Spleen (tissue), 11 donors: Measurements from ENCODE around the gene DCUN1D4. TPM values are rescaled to one million over a fixed set of nuclear protein-coding genes. Genes with fewer than 3 reads are reported as not detected.

Source experiments
- DNase-seq: peaks from one replicate; pipeline ENCODE4 v3.0.0-alpha.2; 2020
- H3K27ac ChIP-seq, 8 donors: fragments of 200-600 bp; sonication (generic) in 7 of 8; 1 replicate in 4 of 8; 2 replicates in 4 of 8; pipeline versions ENCODE4 v1.5.0 to v1.8.0; 2016 to 2021; ENCODE audit warnings: inconsistent platforms in 4 of 8, mild to moderate bottlenecking in 4 of 8, moderate library complexity in 1 of 8
- H3K27me3 ChIP-seq, 7 donors: fragments of 200-600 bp; sonication (generic) in 6 of 7; replicated peaks in 1 of 7; 1 replicate in 4 of 7; 2 replicates in 3 of 7; pipeline versions ENCODE4 v1.5.0 to v1.8.0; 2016 to 2021; ENCODE audit warnings: inconsistent platforms in 3 of 7, mild to moderate bottlenecking in 1 of 7
- H3K36me3 ChIP-seq, 6 donors: fragments of 200-600 bp; sonication (generic) in 5 of 6; 1 replicate in 4 of 6; 2 replicates in 2 of 6; pipeline versions ENCODE4 v1.5.0 to v1.8.0; 2016 to 2021; ENCODE audit warnings: inconsistent platforms in 2 of 6
- H3K4me1 ChIP-seq, 6 donors: fragments of 200-600 bp; sonication (generic) in 5 of 6; 1 replicate in 3 of 6; 2 replicates in 3 of 6; pipeline versions ENCODE4 v1.5.0 to v1.8.0; 2016 to 2021; ENCODE audit warnings: inconsistent platforms in 3 of 6
- H3K4me3 ChIP-seq, 8 donors: fragments of 200-600 bp; sonication (generic) in 7 of 8; 1 replicate in 4 of 8; 2 replicates in 4 of 8; pipeline versions ENCODE4 v1.5.0 to v1.8.0; 2016 to 2021; ENCODE audit warnings: inconsistent platforms in 4 of 8, mild to moderate bottlenecking in 4 of 8, moderate library complexity in 2 of 8
- H3K9me3 ChIP-seq, 8 donors: fragments of 200-600 bp; sonication (generic) in 7 of 8; 1 replicate in 4 of 8; 2 replicates in 4 of 8; pipeline versions ENCODE4 v1.5.0 to v1.8.0; 2016 to 2021; ENCODE audit warnings: inconsistent platforms in 4 of 8
- CTCF ChIP-seq, 11 experiments: fragments of 200-600 bp in 7 of 11; fragments of 450-650 bp in 4 of 11; sonication (generic) in 4 of 11; IDR thresholded peaks in 8 of 11; conservative IDR thresholded peaks in 3 of 11; 1 replicate in 7 of 11; 2 replicates in 4 of 11; pipeline versions ENCODE4 v1.4.0 to v1.8.0; 2016 to 2021; ENCODE audit warnings: antibody characterized with exemption in 11 of 11, inconsistent platforms in 4 of 11, mild to moderate bottlenecking in 1 of 11
- POLR2A ChIP-seq, 3 donors: fragments of 450-650 bp; IDR thresholded peaks; one replicate each; pipeline ENCODE4 v1.5.1; 2017; ENCODE audit warnings: antibody characterized with exemption in 3 of 3, mild to moderate bottlenecking in 1 of 3
- POLR2AphosphoS5 ChIP-seq, 3 donors: sonication (generic); formaldehyde crosslinking; IDR thresholded peaks; one replicate each; pipeline ENCODE4 v1.5.1; 2017; ENCODE audit warnings: antibody characterized with exemption in 3 of 3
- WGBS, 5 donors: extraction: QIAGEN DNeasy Blood & Tissue Kit in 3 of 5; methylation state at CpG; one replicate each; pipeline versions ENCODE4 v1.1.5 to v1.1.7; 2013 to 2018; 5-methylcytosine and 5-hydroxymethylcytosine counted together
- intact Hi-C: fragments of 100-400 bp; cut with DNase I; formaldehyde crosslinking; loops from one replicate; pipeline ENCODE4 v1.15.0; 2023; ENCODE audit warnings: low total_unique reads
- polyA plus RNA-seq, 3 donors: library from polyadenylated mRNA; stranded (reverse); fragments of 200-250 nt; gene quantifications; one replicate each; pipeline ENCODE4 v1.2.1, GENCODE V29; 2013
- total RNA-seq, 7 donors: library from RNA; depleted of rRNA in 3 of 7; stranded (reverse); fragments of >200 nt in 3 of 7; fragmentation: NEBNext Ultra II Directional in 4 of 7; extraction: Animal tissue kit (Norgen Biotek cat#: 25700) in 4 of 7; gene quantifications; one replicate each; pipeline versions ENCODE4 v1.1.0 to v1.2.1, GENCODE V29; 2016 to 2021
- donor health status: healthy with polysubstance abuse.
- donor health status: DM: no; HTN: no; CAD: no; lungs with moderate emphysema.
- donor health status: DM: no; HTN: no; CAD: no.
- donor health status: Bipolar disorder and iron deficiency.
- donor health status: healthy.
- donor health status: DM: no; HTN: no; CAD: no.
- donor health status: DM: yes; HTN: yes; CAD: no.

DCUN1D4 gene
- total and polyA plus RNA-seq, 10 donors, result 10.8 to 59.8 (median 43.7) TPM

- Histone ChIP-seq H3K27me3 (no peaks in the 10 kb centered on the region), H3K36me3 (no peaks in the 10 kb centered on the region), H3K9me3 (peaks cover 0 to 24% (median 0%) of the 10 kb centered on the region in 8 donors), H3K4me1 (no peaks in the 10 kb centered on the region), H3K27ac (no peak overlapping the region), H3K4me3 (no peak overlapping the region)
- whole genome bisulfite sequencing, 5 donors, result 67 to 85% (median 79%) methylated on average over 6 of the region's 6 CpGs
- intact Hi-C loops, result no loop called here
- DNase-seq, result no peak
- TF ChIP-seq CTCF (IDR thresholded peaks at IDR 0.05 in 8 of 11, conservative IDR thresholded peaks at IDR 0.05 in 3 of 11) (no peak), POLR2AphosphoS5 (IDR thresholded peaks at IDR 0.05) (no peak), POLR2A (IDR thresholded peaks at IDR 0.05) (no peak)
Measured at GRCh38 chr4:51943221-51943620, 100.3 kb downstream of the DCUN1D4 start.

- DNase-seq, result no peak
- no peak for TF ChIP-seq POLR2A (IDR thresholded peaks at IDR 0.05)
- no peak for TF ChIP-seq CTCF (IDR thresholded peaks at IDR 0.05 in 8 of 11, conservative IDR thresholded peaks at IDR 0.05 in 3 of 11)
- TF ChIP-seq POLR2AphosphoS5 (IDR thresholded peaks at IDR 0.05), result no peak
- Histone ChIP-seq H3K4me3 (no peak overlapping the region), H3K4me1 (no peaks in the 10 kb centered on the region), H3K27ac (no peak overlapping the region), H3K36me3 (no peaks in the 10 kb centered on the region), H3K27me3 (no peaks in the 10 kb centered on the region), H3K9me3 (peaks cover 0 to 11% (median 0%) of the 10 kb centered on the region in 8 donors)
- intact Hi-C loops, result no loop called here
- WGBS, 5 donors, result 70 to 90% (median 82%) methylated on average over 2 of the region's 2 CpGs
Measured at GRCh38 chr4:51958199-51958968, 115.4 kb downstream of the DCUN1D4 start.

GRCh38 chr4:51960486-51960885 lies 117.5 kb downstream of the DCUN1D4 start:
- 62 to 88% (median 73%) methylated on average over 4 of the region's 4 CpGs for WGBS, 5 donors

More at GRCh38 chr4:51960486-51960885, 117.5 kb downstream of the DCUN1D4 start:
- no peak for DNase-seq
- TF ChIP-seq POLR2AphosphoS5 (IDR thresholded peaks at IDR 0.05) (no peak), POLR2A (IDR thresholded peaks at IDR 0.05) (no peak), CTCF (IDR thresholded peaks at IDR 0.05 in 8 of 11, conservative IDR thresholded peaks at IDR 0.05 in 3 of 11) (no peak)
- no peaks in the 10 kb centered on the region for H3K27me3 ChIP-seq
- no peaks in the 10 kb centered on the region for H3K4me1 ChIP-seq
- H3K4me3 ChIP-seq, result no peak overlapping the region
- no peaks in the 10 kb centered on the region for H3K36me3 ChIP-seq
- H3K27ac ChIP-seq, result no peak overlapping the region
- peaks cover 0 to 11% (median 0%) of the 10 kb centered on the region in 8 donors for H3K9me3 ChIP-seq
- intact Hi-C loops, result no loop called here
